NOMO-1 (cell line): ENCODE results near the gene REM1.

Experiments
- DNase-seq, 2 experiments: peaks; one replicate each; lab custom pipeline; 2025; ENCODE audit not compliant: unreplicated experiment in 2 of 2; lab: John Stamatoyannopoulos, UW

The REM1 gene

GRCh38 chr20:31476643-31477215, 1.6 kb downstream of the REM1 start:
- DNase-seq = no peak

GRCh38 chr20:31484001-31484400, 8.9 kb downstream of the REM1 start:
- no peak for DNase-seq

GRCh38 chr20:31485450-31486339, 10.6 kb downstream of the REM1 start:
- DNase-seq = no peak

- DNase-seq = no peak
Measured at GRCh38 chr20:31488115-31488514, 13.0 kb downstream of the REM1 start.

- DNase-seq = no peak
Measured at GRCh38 chr20:31489152-31489551, 14.1 kb downstream of the REM1 start.

- DNase-seq = no peak
Measured at GRCh38 chr20:31490752-31491151, 15.7 kb downstream of the REM1 start.

GRCh38 chr20:31494131-31494530, 19.0 kb downstream of the REM1 start:
- DNase-seq = no peak

- DNase-seq = no peak
Measured at GRCh38 chr20:31496761-31497295, 21.7 kb downstream of the REM1 start.

- DNase-seq = no peak
Measured at GRCh38 chr20:31497838-31498540, 22.9 kb downstream of the REM1 start.

- DNase-seq = no peak
Measured at GRCh38 chr20:31500527-31500926, 25.4 kb downstream of the REM1 start.

GRCh38 chr20:31502884-31503673, 28.0 kb downstream of the REM1 start:
- peak; percentile 16 to 37 for DNase-seq

GRCh38 chr20:31505903-31506302, 30.8 kb downstream of the REM1 start:
- DNase-seq = no peak

GRCh38 chr20:31508517-31509244, 33.6 kb downstream of the REM1 start:
- no peak for DNase-seq

- peak; percentile 69 to 79 for DNase-seq
Measured at GRCh38 chr20:31514154-31515071, 39.3 kb downstream of the REM1 start, which contains the start of gene HM13. Gene HM13, plus strand, starts transcription at chr20:31514442. Its CDS starts 110 bp downstream, at chr20:31514552.

- no peak for DNase-seq
Measured at GRCh38 chr20:31515072-31515774, 40.1 kb downstream of the REM1 start.

- DNase-seq = peak in 1 of 2 experiments; percentile 9
Measured at GRCh38 chr20:31515775-31516107, 40.7 kb downstream of the REM1 start.

- DNase-seq = no peak
Measured at GRCh38 chr20:31516166-31516565, 41.1 kb downstream of the REM1 start.

GRCh38 chr20:31516651-31517050, 41.6 kb downstream of the REM1 start:
- DNase-seq = no peak
